OCI-LY3 (cell line): ENCODE data around the gene C1orf105.

Source experiments
- H2AFZ ChIP-seq: fragments of 200-600, 300-600 bp; shearing (Covaris generic); 2 replicates; pipeline ENCODE4 v1.6.0; 2014; ENCODE audit warnings: antibody characterized with exemption, low read depth, low read length
- H3K27ac ChIP-seq: fragments of 200-600, 300-600 bp; sonication (generic); 2 replicates; pipeline ENCODE4 v1.5.1; 2014; ENCODE audit warnings: mild to moderate bottlenecking, low read length, moderate library complexity, mixed read lengths
- H3K27me3 ChIP-seq: fragments of 200-600, 300-600 bp; sonication (generic); 2 replicates; pipeline ENCODE4 v1.6.1; 2014; ENCODE audit warnings: low read depth, low read length, mixed read lengths
- H3K36me3 ChIP-seq: fragments of 200-600, 300-600 bp; sonication (generic); replicated peaks from 2 replicates; pipeline ENCODE3; 2014; ENCODE audit warnings: low read depth, low read length, mixed read lengths
- H3K4me1 ChIP-seq: fragments of 300-600, 200-600 bp; sonication (generic); 2 replicates; pipeline ENCODE4 v1.6.1; 2014; ENCODE audit warnings: low read length, mixed read lengths
- H3K4me2 ChIP-seq: fragments of 200-600, 300-600 bp; sonication (generic); 2 replicates; pipeline ENCODE4 v1.6.1; 2014; ENCODE audit warnings: low read length, mixed read lengths
- H3K4me3 ChIP-seq: fragments of 300-600, 200-600 bp; sonication (generic); 2 replicates; pipeline ENCODE4 v1.5.1; 2014; ENCODE audit warnings: antibody characterized with exemption, mild to moderate bottlenecking, low read length, moderate library complexity
- H3K79me2 ChIP-seq: fragments of 300-600, 200-600 bp; shearing (Covaris generic); 2 replicates; pipeline ENCODE4 v1.6.1; 2014; ENCODE audit warnings: mild to moderate bottlenecking, low read length, mixed read lengths
- H3K9ac ChIP-seq: fragments of 300-600, 200-600 bp; shearing (Covaris generic); 2 replicates; pipeline ENCODE4 v1.6.0; 2014; ENCODE audit warnings: mild to moderate bottlenecking, low read length, moderate library complexity
- H3K9me3 ChIP-seq: fragments of 200-600, 300-600 bp; shearing (Covaris generic); 2 replicates; pipeline ENCODE4 v1.6.1; 2014; ENCODE audit warnings: low read length, mixed read lengths; ENCODE audit not compliant: insufficient read depth
- H4K20me1 ChIP-seq: fragments of 200-600, 300-600 bp; sonication (generic); 2 replicates; pipeline ENCODE4 v1.6.1; 2016; ENCODE audit warnings: low read length, mixed read lengths; ENCODE audit not compliant: insufficient read depth
- CTCF ChIP-seq: fragments of 200-600, 300-600 bp; sonication (generic); IDR thresholded peaks from 2 replicates; pipeline ENCODE4 v1.5.1; 2014; ENCODE audit warnings: antibody characterized with exemption, low read length, low read depth
- EZH2phosphoT487 ChIP-seq: fragments of 200-600 bp; shearing (Covaris generic); IDR thresholded peaks from 2 replicates; pipeline ENCODE4 v1.6.1; 2018; ENCODE audit warnings: antibody characterized with exemption, mixed run types, low read depth

Gene C1orf105

GRCh38 chr1:172455451-172455850 lies 35.0 kb downstream of the C1orf105 start:
- no peaks in the 10 kb centered on the region for H3K36me3 ChIP-seq
- no peaks in the 10 kb centered on the region for H3K79me2 ChIP-seq
- H3K4me2 ChIP-seq = no peak overlapping the region
- no peak overlapping the region for H3K4me3 ChIP-seq
- no peaks in the 10 kb centered on the region for H3K9me3 ChIP-seq
- no peaks in the 10 kb centered on the region for H4K20me1 ChIP-seq
- no peak overlapping the region for H3K27ac ChIP-seq
- H3K27me3 ChIP-seq = peaks cover 7% of the 10 kb centered on the region; the same call in 1 of the 2 replicates
- H3K4me1 ChIP-seq = peaks cover 8% of the 10 kb centered on the region
- TF ChIP-seq EZH2phosphoT487 (no peak), CTCF (no peak)
- no peak overlapping the region for H3K9ac ChIP-seq
- H2AFZ ChIP-seq = no peak overlapping the region

GRCh38 chr1:172456344-172456769 lies 35.9 kb downstream of the C1orf105 start:
- H3K27ac ChIP-seq = no peak overlapping the region
- no peaks in the 10 kb centered on the region for H3K79me2 ChIP-seq
- H3K9ac ChIP-seq = no peak overlapping the region
- no peaks in the 10 kb centered on the region for H4K20me1 ChIP-seq
- H3K27me3 ChIP-seq = peaks cover 7% of the 10 kb centered on the region; the same call in 1 of the 2 replicates
- no peak overlapping the region for H2AFZ ChIP-seq
- H3K4me3 ChIP-seq = no peak overlapping the region
- no peaks in the 10 kb centered on the region for H3K9me3 ChIP-seq
- no peaks in the 10 kb centered on the region for H3K36me3 ChIP-seq
- no peaks in the 10 kb centered on the region for H3K4me1 ChIP-seq
- TF ChIP-seq CTCF (no peak), EZH2phosphoT487 (no peak)
- H3K4me2 ChIP-seq = no peak overlapping the region

GRCh38 chr1:172457479-172458130 lies 37.1 kb downstream of the C1orf105 start:
- Histone ChIP-seq H3K27ac (no peak overlapping the region), H4K20me1 (no peaks in the 10 kb centered on the region), H2AFZ (no peak overlapping the region), H3K9me3 (no peaks in the 10 kb centered on the region), H3K27me3 (peaks cover 7% of the 10 kb centered on the region; the same call in 1 of the 2 replicates), H3K79me2 (no peaks in the 10 kb centered on the region), H3K4me2 (no peak overlapping the region), H3K4me1 (no peaks in the 10 kb centered on the region), H3K4me3 (no peak overlapping the region), H3K9ac (no peak overlapping the region), H3K36me3 (no peaks in the 10 kb centered on the region)
- TF ChIP-seq EZH2phosphoT487 (no peak), CTCF (no peak)

GRCh38 chr1:172460177-172460576 lies 39.7 kb downstream of the C1orf105 start:
- no peak overlapping the region for H3K27ac ChIP-seq
- H3K4me2 ChIP-seq = no peak overlapping the region
- no peaks in the 10 kb centered on the region for H3K36me3 ChIP-seq
- H4K20me1 ChIP-seq = no peaks in the 10 kb centered on the region
- no peak overlapping the region for H3K9ac ChIP-seq
- no peaks in the 10 kb centered on the region for H3K9me3 ChIP-seq
- no peaks in the 10 kb centered on the region for H3K79me2 ChIP-seq
- H3K4me1 ChIP-seq = no peaks in the 10 kb centered on the region
- H2AFZ ChIP-seq = no peak overlapping the region
- TF ChIP-seq EZH2phosphoT487 (no peak), CTCF (no peak)
- H3K27me3 ChIP-seq = peaks cover 7% of the 10 kb centered on the region; the same call in 1 of the 2 replicates
- H3K4me3 ChIP-seq = no peak overlapping the region
